ENCODE data around the gene MSANTD2. TPM values are rescaled to one million over a fixed set of nuclear protein-coding genes. Genes with fewer than 3 reads are reported as not detected.

Gene MSANTD2
- total RNA-seq, 1 donor from 2014 or later: 9.8 TPM

- no peak for TF ChIP-seq POLR2A (IDR thresholded peaks at IDR 0.05)
- TF ChIP-seq CTCF (IDR thresholded peaks at IDR 0.05): no peak
- no peak for TF ChIP-seq POLR2AphosphoS5 (IDR thresholded peaks at IDR 0.05; ENCODE audit: insufficient read depth in 1 of 2, low read depth in 1 of 2)
- Histone ChIP-seq H3K9me3 (no peaks in the 10 kb centered on the region), H3K4me3 (no peak overlapping the region), H3K4me1 (no peaks in the 10 kb centered on the region), H3K36me3 (no peaks in the 10 kb centered on the region), H3K27me3 (no peaks in the 10 kb centered on the region), H3K27ac (no peak overlapping the region)
- intact Hi-C loops (cut with DNase I): no loop called here
- DNase-seq (ENCODE audit: extremely low spot score in 2 of 2): no peak
Measured at GRCh38 chr11:124831897-124832296, 31.7 kb upstream of the MSANTD2 start.

- no peak for DNase-seq (ENCODE audit: extremely low spot score in 2 of 2)
- Histone ChIP-seq H3K27ac (no peak overlapping the region), H3K4me1 (no peaks in the 10 kb centered on the region), H3K9me3 (no peaks in the 10 kb centered on the region), H3K27me3 (no peaks in the 10 kb centered on the region), H3K36me3 (no peaks in the 10 kb centered on the region), H3K4me3 (no peak overlapping the region)
- TF ChIP-seq CTCF (IDR thresholded peaks at IDR 0.05) (no peak), POLR2AphosphoS5 (IDR thresholded peaks at IDR 0.05; ENCODE audit: insufficient read depth in 1 of 2, low read depth in 1 of 2) (no peak), POLR2A (IDR thresholded peaks at IDR 0.05) (no peak)
- intact Hi-C loops (cut with DNase I): no loop called here
Measured at GRCh38 chr11:124830749-124831148, 30.5 kb upstream of the MSANTD2 start.

GRCh38 chr11:124829986-124830385, 29.8 kb upstream of the MSANTD2 start:
- TF ChIP-seq POLR2AphosphoS5 (IDR thresholded peaks at IDR 0.05; ENCODE audit: insufficient read depth in 1 of 2, low read depth in 1 of 2): no peak
- no peak for TF ChIP-seq POLR2A (IDR thresholded peaks at IDR 0.05)
- TF ChIP-seq CTCF (IDR thresholded peaks at IDR 0.05): no peak
- no peaks in the 10 kb centered on the region for H3K9me3 ChIP-seq
- H3K4me1 ChIP-seq: no peaks in the 10 kb centered on the region
- H3K27ac ChIP-seq: no peak overlapping the region
- no peak for DNase-seq (ENCODE audit: extremely low spot score in 2 of 2)
- no peak overlapping the region for H3K4me3 ChIP-seq
- H3K36me3 ChIP-seq: no peaks in the 10 kb centered on the region
- intact Hi-C loops (cut with DNase I): no loop called here
- H3K27me3 ChIP-seq: no peaks in the 10 kb centered on the region

- no peaks in the 10 kb centered on the region for H3K9me3 ChIP-seq
- H3K27me3 ChIP-seq: no peaks in the 10 kb centered on the region
- H3K4me1 ChIP-seq: no peaks in the 10 kb centered on the region
- no peaks in the 10 kb centered on the region for H3K36me3 ChIP-seq
- no peak overlapping the region for H3K4me3 ChIP-seq
- DNase-seq (ENCODE audit: extremely low spot score in 2 of 2): no peak
- H3K27ac ChIP-seq: no peak overlapping the region
- intact Hi-C loops (cut with DNase I): no loop called here
- TF ChIP-seq POLR2AphosphoS5 (IDR thresholded peaks at IDR 0.05; ENCODE audit: insufficient read depth in 1 of 2, low read depth in 1 of 2) (no peak), CTCF (IDR thresholded peaks at IDR 0.05) (no peak), POLR2A (IDR thresholded peaks at IDR 0.05) (no peak)
Measured at GRCh38 chr11:124825876-124826275, 25.7 kb upstream of the MSANTD2 start.

GRCh38 chr11:124823512-124824376, 23.5 kb upstream of the MSANTD2 start:
- Histone ChIP-seq H3K27ac (no peak overlapping the region), H3K36me3 (no peaks in the 10 kb centered on the region), H3K27me3 (no peaks in the 10 kb centered on the region), H3K4me3 (no peak overlapping the region), H3K4me1 (no peaks in the 10 kb centered on the region), H3K9me3 (no peaks in the 10 kb centered on the region)
- TF ChIP-seq CTCF (IDR thresholded peaks at IDR 0.05) (no peak), POLR2A (IDR thresholded peaks at IDR 0.05) (no peak), POLR2AphosphoS5 (IDR thresholded peaks at IDR 0.05; ENCODE audit: insufficient read depth in 1 of 2, low read depth in 1 of 2) (no peak)
- intact Hi-C loops (cut with DNase I): no loop called here
- no peak for DNase-seq (ENCODE audit: extremely low spot score in 2 of 2)
